C4-2B (cell line): ENCODE measurements around the gene RASA4B.

Experiments
- H3K27ac ChIP-seq: fragments of 450-650 bp; 2 replicates; pipeline ENCODE4 v1.5.1; 2017
- ZFX ChIP-seq: fragments of 450-650 bp; IDR thresholded peaks from 2 replicates; pipeline ENCODE4 v1.6.1; 2017
- TF ChIP-seq, protein P1 (sequence below): fragments of 450-650 bp; conservative IDR thresholded peaks from 2 replicates; pipeline ENCODE4 v1.5.1; 2017; ENCODE audit warnings: mild to moderate bottlenecking

The RASA4B gene

DNA sequence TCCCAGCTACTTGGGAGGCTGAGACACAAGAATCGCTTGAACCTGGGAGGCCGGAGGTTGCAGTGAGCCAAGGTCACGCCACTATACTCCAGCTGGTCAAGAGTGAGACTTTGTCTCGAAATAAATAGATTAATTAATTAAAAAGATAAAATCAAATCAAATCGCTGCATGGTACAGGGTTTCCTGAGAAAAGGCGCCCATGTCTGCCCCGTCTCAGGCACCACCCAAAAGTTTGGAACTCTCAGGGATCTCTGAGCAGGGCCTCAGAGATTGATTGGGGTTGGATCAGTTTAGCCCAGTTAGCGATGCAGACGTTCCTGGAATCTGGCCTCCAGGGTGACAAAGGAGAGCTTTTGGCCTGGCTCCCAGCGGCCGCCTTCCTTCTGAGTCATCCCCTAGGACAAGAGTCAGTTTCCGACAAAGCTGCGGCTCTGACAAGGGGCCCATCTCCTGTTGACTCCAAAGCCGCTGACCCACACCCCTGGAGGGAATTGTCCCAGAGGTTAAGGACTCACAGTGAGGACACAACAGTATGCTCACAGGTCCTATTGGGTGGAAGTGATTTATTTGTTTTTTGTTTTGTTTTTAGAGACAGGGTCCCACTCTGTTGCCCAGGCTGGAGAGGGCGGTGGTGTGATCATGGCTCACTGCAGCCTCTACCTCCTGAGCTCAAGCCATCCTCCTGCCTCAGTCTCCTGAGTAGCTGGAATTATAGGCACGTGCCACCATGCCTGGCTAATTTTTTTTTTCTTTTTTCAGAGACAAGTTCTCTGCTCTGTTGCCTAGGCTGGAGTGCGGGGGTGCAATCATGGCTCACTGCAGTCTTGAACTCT, 77.4 kb downstream of the RASA4B start:
- TF ChIP-seq, protein P1, sequence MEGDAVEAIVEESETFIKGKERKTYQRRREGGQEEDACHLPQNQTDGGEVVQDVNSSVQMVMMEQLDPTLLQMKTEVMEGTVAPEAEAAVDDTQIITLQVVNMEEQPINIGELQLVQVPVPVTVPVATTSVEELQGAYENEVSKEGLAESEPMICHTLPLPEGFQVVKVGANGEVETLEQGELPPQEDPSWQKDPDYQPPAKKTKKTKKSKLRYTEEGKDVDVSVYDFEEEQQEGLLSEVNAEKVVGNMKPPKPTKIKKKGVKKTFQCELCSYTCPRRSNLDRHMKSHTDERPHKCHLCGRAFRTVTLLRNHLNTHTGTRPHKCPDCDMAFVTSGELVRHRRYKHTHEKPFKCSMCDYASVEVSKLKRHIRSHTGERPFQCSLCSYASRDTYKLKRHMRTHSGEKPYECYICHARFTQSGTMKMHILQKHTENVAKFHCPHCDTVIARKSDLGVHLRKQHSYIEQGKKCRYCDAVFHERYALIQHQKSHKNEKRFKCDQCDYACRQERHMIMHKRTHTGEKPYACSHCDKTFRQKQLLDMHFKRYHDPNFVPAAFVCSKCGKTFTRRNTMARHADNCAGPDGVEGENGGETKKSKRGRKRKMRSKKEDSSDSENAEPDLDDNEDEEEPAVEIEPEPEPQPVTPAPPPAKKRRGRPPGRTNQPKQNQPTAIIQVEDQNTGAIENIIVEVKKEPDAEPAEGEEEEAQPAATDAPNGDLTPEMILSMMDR, result no peak
- TF ChIP-seq ZFX, result no peak
- H3K27ac ChIP-seq, result peak overlapping the region; percentile 8; the same call in 1 of the 2 replicates

DNA sequence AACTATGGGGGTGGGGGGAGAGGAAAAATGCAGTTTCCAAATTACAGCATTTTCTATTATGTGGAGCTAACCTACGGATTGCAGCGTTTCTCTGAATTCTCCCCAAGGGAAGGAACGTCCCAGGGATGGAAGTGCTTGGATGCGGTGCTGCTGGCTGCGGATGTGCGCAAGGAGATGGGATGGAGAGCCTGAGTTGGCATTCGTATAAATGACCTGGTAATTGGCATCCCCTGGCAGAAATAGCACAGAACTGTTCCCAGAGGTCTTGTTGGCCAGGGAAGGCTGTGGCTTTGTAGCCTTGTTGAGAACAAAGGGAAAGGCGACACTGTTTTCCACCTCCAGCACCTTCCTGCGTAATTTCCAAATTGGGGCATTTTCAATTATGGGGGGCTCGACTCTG, 81.5 kb downstream of the RASA4B start:
- H3K27ac ChIP-seq, result no peak overlapping the region
- TF ChIP-seq, protein P1, result no peak
- TF ChIP-seq ZFX, result no peak

DNA sequence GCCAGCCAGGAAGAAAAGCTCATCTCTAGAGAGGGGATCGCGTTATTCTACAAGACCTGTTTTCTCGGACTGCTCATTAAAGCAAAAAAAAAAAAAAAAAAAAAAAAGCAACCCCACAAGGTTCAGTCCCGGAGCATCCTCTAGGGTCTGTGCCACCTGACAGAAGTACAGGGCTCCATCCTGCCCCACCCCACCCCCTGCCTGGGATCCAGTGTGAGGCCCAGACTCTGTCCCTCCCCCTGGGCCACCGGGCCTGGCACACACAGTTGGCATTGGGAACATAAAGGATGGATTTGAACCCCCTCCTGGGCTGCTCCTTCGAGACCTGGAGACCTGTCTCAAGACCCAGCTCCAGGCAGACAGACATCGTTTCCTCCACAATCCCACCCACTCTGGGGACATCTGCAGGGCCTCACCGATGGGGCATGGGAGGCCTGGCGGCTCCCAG, 83.5 kb downstream of the RASA4B start:
- TF ChIP-seq ZFX, result no peak
- TF ChIP-seq, protein P1, result no peak
- H3K27ac ChIP-seq, result peak overlapping the region; percentile 56; the same call in 1 of the 2 replicates

DNA sequence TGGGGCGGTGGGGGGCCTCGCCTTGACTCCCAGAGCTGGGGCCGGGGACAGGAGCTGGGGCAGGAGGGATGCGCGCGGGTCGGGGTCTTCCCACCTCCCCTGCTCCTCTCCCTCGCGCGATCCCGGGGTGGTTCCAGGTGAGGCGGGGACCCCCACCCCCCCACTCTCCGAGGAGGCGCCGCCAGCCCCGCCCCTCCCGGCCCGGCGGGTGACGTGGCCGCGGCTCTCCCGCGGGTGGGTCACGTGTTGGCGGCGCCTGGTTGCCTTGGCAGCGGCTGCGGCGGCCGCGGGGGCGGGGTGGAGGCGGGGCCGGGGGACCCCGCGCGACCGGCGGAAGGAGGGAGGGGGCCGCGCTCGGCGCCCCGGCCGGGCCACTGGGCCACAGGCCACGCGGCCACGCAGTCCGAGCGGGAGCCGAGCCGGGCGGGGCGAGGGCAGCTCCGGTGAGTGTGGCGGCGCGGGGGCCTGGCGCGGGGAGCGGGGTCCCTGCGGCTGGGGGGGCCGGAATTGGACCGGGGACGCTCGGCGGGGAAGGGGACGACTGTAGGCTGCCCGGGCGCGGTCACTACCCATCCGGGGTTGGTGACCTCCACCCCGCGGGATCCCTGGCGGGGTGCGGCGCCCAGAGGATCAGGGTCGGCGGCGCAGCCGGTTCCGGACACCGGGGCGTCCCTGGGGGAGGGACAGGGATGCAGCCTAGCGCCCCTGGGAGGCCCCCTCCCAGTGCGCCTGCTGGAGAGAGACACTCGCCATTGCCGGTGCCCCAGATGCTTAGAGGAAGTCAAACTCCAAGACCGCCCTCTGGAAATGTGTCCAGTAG, 84.1 kb downstream of the RASA4B start, which contains the start of gene ORAI2:
ORAI2 (plus strand) TSS at position 357 of the 820 bp plus-strand sequence. CDS start 5,382 bp downstream, outside the sequence.
- TF ChIP-seq, protein P1, result no peak
- no peak; the same call in 1 of the 2 replicates for TF ChIP-seq ZFX
- H3K27ac ChIP-seq, result peak within 1 kb of the TSS; percentile 56
